ENCODE data around the gene KDM3B. TPM values are rescaled to one million over a fixed set of nuclear protein-coding genes. Genes with fewer than 3 reads are reported as not detected.
A peak's percentile ranks its signal among the peaks of the same experiment; 100 is the strongest.

KDM3B gene
- total and polyA plus RNA-seq, 2 experiments from 2014 or later = 25.8 to 86.6 TPM

DNA sequence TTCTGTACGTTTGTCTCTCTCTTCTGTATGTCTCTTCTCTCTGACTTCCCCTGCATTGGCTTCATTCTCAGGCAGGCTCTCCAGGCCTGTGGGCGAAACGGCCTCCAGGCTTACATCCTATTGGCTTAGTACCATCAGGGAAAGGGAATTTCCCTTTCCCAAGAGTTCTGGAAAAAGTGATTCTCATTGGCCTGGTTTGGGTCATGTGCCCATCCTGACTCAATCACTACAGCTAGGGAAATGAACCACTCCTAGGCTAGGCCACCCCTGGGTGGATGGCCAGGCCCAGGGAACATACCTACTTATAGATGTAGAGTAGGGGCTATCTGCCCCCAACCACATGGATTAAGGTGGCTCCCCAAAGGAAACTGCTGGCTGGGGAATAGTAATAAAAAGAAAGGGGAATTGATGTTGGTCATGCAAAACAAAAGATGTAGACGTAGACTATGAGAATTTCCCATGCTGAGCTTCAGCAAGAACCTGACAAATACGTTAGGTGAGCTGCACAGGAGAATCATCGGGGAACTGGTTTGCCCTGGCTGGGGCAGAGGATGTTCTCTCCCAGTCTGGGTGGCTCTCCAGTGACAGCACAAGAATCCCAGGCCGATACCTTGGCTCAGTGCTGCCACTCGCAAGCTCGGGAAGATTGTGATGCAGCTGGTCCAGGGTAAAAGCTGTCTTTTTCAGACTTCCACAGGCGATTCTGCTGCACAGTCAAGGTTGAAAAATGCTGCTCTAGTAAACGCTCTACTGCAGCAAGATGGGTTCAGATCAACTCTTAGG lies 109.0 kb downstream of the KDM3B start:
- Mint-ChIP-seq H3K36me3 (ENCODE audit: low read depth) (peaks cover 2% of the 10 kb centered on the region), H3K27ac (no peak overlapping the region), H3K4me3 (peak overlapping the region; percentile 26; the same call in 1 of the 3 replicates), H3K4me1 (peaks cover 24% of the 10 kb centered on the region), H3K9me3 (peaks cover 1% of the 10 kb centered on the region; the same call in 2 of the 3 replicates), H3K27me3 (ENCODE audit: insufficient read depth, low read depth, poor library complexity) (peaks cover 17% of the 10 kb centered on the region)
- DNase-seq (ENCODE audit: low spot score) = peak; percentile 36
- no peaks in the 10 kb centered on the region for H3K9me2 ChIP-seq (ENCODE audit: insufficient read depth)
- H3K4me2 ChIP-seq = no peak overlapping the region
- ATAC-seq = no peak
- H3K27me3 ChIP-seq (ENCODE audit: insufficient read depth) = peaks cover 10% of the 10 kb centered on the region
- no peaks in the 10 kb centered on the region for H3K4me1 ChIP-seq (ENCODE audit: insufficient read depth)
- 0 out of 2 replicates have a peak, but pooled peaks cover 4% of the 10 kb centered on the region for H4K20me1 ChIP-seq (replicated peaks; ENCODE audit: insufficient read depth)
- H3F3A ChIP-seq (replicated peaks; ENCODE audit: low read depth) = no peaks in the 10 kb centered on the region; the same call in 1 of the 2 replicates
- no peak overlapping the region for H2AFZ ChIP-seq
- H3K79me2 ChIP-seq (replicated peaks; ENCODE audit: insufficient read depth) = no peaks in the 10 kb centered on the region
- TF ChIP-seq JUNB (IDR thresholded peaks at IDR 0.05; ENCODE audit: unreplicated experiment) (no peak), EZH2phosphoT487 (IDR thresholded peaks at IDR 0.05; ENCODE audit: unreplicated experiment) (no peak), STAT1 (IDR thresholded peaks at IDR 0.05; ENCODE audit: unreplicated experiment) (no peak)
- no peaks in the 10 kb centered on the region for H3K36me3 ChIP-seq (ENCODE audit: insufficient read depth)
- H3K27ac ChIP-seq (ENCODE audit: low read depth) = no peak overlapping the region
- H3K4me3 ChIP-seq = no peak overlapping the region

DNA sequence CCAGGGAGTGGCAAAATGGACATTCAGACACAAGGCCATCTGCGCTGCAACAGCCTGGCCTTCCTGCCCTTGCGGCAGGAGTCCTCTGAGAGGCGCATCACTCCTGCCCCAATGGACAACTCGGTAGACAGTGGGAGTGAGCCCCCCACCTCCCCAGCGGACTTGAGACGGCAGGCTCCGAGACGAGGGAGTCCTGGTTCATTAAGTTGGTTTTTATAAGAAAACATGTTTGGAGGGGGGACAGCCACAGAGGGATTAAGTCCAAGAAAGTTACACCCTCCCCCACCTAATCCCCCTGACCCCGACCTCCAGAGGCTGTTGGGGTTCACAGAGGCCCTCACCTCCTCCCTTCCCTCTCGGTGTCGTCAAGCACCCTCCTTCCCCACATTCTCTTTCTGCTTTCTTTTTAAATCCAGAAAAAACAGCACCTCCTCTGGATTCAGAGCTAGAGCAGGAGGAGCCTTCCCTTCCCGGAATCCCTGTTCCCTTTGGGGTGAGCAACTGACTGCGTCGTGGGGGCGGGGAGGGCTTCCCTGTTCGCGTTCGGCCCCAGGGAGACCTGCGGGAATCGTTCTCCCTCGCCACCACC lies 111.0 kb downstream of the KDM3B start:
- ATAC-seq = no peak
- H3K79me2 ChIP-seq (replicated peaks; ENCODE audit: insufficient read depth) = no peaks in the 10 kb centered on the region
- no peak for TF ChIP-seq ZNF114 (CRISPR knock-in tag; IDR thresholded peaks at IDR 0.05)
- TF ChIP-seq, protein P1, sequence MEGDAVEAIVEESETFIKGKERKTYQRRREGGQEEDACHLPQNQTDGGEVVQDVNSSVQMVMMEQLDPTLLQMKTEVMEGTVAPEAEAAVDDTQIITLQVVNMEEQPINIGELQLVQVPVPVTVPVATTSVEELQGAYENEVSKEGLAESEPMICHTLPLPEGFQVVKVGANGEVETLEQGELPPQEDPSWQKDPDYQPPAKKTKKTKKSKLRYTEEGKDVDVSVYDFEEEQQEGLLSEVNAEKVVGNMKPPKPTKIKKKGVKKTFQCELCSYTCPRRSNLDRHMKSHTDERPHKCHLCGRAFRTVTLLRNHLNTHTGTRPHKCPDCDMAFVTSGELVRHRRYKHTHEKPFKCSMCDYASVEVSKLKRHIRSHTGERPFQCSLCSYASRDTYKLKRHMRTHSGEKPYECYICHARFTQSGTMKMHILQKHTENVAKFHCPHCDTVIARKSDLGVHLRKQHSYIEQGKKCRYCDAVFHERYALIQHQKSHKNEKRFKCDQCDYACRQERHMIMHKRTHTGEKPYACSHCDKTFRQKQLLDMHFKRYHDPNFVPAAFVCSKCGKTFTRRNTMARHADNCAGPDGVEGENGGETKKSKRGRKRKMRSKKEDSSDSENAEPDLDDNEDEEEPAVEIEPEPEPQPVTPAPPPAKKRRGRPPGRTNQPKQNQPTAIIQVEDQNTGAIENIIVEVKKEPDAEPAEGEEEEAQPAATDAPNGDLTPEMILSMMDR (conservative IDR thresholded peaks at IDR 0.05; ENCODE audit: low read depth in 2 of 2) = peak; percentile 30 to 67; a peak in 2 of 4 replicates
- peak overlapping the region; percentile 79 for H2AFZ ChIP-seq
- peak overlapping the region; percentile 84 for H3K4me3 Mint-ChIP-seq
- peaks cover 26% of the 10 kb centered on the region for H3K27me3 ChIP-seq (ENCODE audit: insufficient read depth)
- 0 out of 2 replicates have a peak, but pooled peaks cover 3% of the 10 kb centered on the region for H3K36me3 ChIP-seq (ENCODE audit: insufficient read depth)
- H3K27ac ChIP-seq (ENCODE audit: low read depth) = peak overlapping the region; percentile 90
- H3K4me2 ChIP-seq = peak overlapping the region; percentile 96
- H3K27ac Mint-ChIP-seq = peak overlapping the region; percentile 92
- peaks cover 11% of the 10 kb centered on the region; the same call in 2 of the 3 replicates for H3K9me3 Mint-ChIP-seq
- H3K9me2 ChIP-seq (ENCODE audit: insufficient read depth) = no peaks in the 10 kb centered on the region
- H4K20me1 ChIP-seq (replicated peaks; ENCODE audit: insufficient read depth) = peaks cover 14% of the 10 kb centered on the region; the same call in 1 of the 2 replicates
- H3K36me3 Mint-ChIP-seq (ENCODE audit: low read depth) = peaks cover 22% of the 10 kb centered on the region
- H3K4me1 Mint-ChIP-seq = peaks cover 38% of the 10 kb centered on the region
- peaks cover 32% of the 10 kb centered on the region for H3K27me3 Mint-ChIP-seq (ENCODE audit: insufficient read depth, low read depth, poor library complexity)
- H3K4me3 ChIP-seq = peak overlapping the region; percentile 94
- H3K4me1 ChIP-seq (ENCODE audit: insufficient read depth) = no peaks in the 10 kb centered on the region
- peak; percentile 51 for DNase-seq (ENCODE audit: low spot score)
- peaks cover 9% of the 10 kb centered on the region for H3F3A ChIP-seq (replicated peaks; ENCODE audit: low read depth)

DNA sequence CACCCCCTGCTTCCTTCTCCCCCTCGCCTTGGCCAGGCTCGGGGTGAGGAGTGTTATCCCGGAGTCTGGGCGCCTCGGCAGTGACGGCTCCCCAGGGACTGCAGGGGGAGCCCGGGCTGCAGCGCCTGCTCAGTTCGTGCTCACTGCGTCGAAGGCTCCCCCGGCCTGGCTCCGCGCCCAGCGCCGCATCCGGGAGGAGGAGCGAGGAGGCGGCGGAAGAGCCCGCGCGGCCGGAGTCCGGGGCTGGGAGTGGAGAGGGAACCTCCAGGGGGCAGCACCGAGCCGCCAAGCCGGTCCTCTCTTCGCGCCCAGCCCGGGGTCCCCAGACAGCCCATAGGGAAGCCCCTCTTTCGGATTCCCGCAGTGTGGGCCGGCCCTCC lies 111.5 kb downstream of the KDM3B start:
- Mint-ChIP-seq H3K4me1 (peaks cover 37% of the 10 kb centered on the region), H3K27me3 (ENCODE audit: insufficient read depth, low read depth, poor library complexity) (peaks cover 33% of the 10 kb centered on the region), H3K9me3 (peaks cover 11% of the 10 kb centered on the region; the same call in 2 of the 3 replicates), H3K36me3 (ENCODE audit: low read depth) (peaks cover 26% of the 10 kb centered on the region), H3K27ac (peak overlapping the region; percentile 92; the same call in 1 of the 2 replicates), H3K4me3 (peak overlapping the region; percentile 84)
- Histone ChIP-seq H2AFZ (peak overlapping the region; percentile 81), H3K9me2 (ENCODE audit: insufficient read depth) (no peaks in the 10 kb centered on the region), H4K20me1 (replicated peaks; ENCODE audit: insufficient read depth) (peaks cover 14% of the 10 kb centered on the region; the same call in 1 of the 2 replicates), H3K36me3 (ENCODE audit: insufficient read depth) (0 out of 2 replicates have a peak, but pooled peaks cover 3% of the 10 kb centered on the region), H3K79me2 (replicated peaks; ENCODE audit: insufficient read depth) (no peaks in the 10 kb centered on the region), H3K27ac (ENCODE audit: low read depth) (peak overlapping the region; percentile 95), H3F3A (replicated peaks; ENCODE audit: low read depth) (peaks cover 9% of the 10 kb centered on the region), H3K4me2 (peak overlapping the region; percentile 96), H3K27me3 (ENCODE audit: insufficient read depth) (peaks cover 26% of the 10 kb centered on the region), H3K4me1 (ENCODE audit: insufficient read depth) (no peaks in the 10 kb centered on the region), H3K4me3 (peak overlapping the region; percentile 94)
- DNase-seq (ENCODE audit: low spot score) = peak; percentile 94
- peak; percentile 61 for ATAC-seq
- TF ChIP-seq, protein P1 (conservative IDR thresholded peaks at IDR 0.05; ENCODE audit: low read depth in 2 of 2) = peak; percentile 69 to 77
- TF ChIP-seq, protein P2, sequence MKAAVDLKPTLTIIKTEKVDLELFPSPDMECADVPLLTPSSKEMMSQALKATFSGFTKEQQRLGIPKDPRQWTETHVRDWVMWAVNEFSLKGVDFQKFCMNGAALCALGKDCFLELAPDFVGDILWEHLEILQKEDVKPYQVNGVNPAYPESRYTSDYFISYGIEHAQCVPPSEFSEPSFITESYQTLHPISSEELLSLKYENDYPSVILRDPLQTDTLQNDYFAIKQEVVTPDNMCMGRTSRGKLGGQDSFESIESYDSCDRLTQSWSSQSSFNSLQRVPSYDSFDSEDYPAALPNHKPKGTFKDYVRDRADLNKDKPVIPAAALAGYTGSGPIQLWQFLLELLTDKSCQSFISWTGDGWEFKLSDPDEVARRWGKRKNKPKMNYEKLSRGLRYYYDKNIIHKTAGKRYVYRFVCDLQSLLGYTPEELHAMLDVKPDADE (IDR thresholded peaks at IDR 0.05) = peak; percentile 12; the same call in 1 of the 2 replicates
- TF ChIP-seq POLR2AphosphoS5 (IDR thresholded peaks at IDR 0.05; ENCODE audit: low read depth) = peak; percentile 82
- TF ChIP-seq CREB1 (CRISPR knock-in tag; IDR thresholded peaks at IDR 0.05; ENCODE audit: low read depth) = peak; percentile 41; the same call in 1 of the 2 replicates

Data from GM23338 (cell line).